NCI-H2196 (cell line): Measurements from ENCODE around the gene CLDN4.
"Not testable (repeated sequence)": the region's sequence is repeated elsewhere in the genome, so short reads cannot be mapped to it uniquely, and the experiment has no call there.

Experiments
- DNase-seq: peaks from one replicate; lab custom pipeline; 2025; ENCODE audit not compliant: unreplicated experiment; lab: John Stamatoyannopoulos, UW

CLDN4 gene

DNA sequence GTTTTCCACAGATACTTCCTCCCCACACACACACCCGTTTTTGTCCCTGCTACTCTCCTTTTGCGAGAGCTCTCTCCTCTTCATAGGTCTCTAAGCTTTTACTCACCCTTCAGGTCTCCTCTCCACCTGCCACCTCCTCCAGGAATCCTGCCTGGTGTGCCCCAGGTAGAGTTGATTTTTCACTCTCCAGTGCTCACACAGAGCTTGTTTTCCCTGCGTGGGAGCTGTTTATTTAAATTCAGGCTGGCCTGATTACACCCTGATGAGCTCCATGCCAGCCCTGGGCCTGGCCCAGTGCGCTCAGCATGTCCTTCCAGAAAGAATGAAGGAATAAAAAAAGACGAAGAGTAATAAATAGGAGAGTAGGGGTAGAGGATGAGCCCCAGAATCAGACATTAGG, 7.5 kb upstream of the CLDN4 start:
- no peak for DNase-seq

DNA sequence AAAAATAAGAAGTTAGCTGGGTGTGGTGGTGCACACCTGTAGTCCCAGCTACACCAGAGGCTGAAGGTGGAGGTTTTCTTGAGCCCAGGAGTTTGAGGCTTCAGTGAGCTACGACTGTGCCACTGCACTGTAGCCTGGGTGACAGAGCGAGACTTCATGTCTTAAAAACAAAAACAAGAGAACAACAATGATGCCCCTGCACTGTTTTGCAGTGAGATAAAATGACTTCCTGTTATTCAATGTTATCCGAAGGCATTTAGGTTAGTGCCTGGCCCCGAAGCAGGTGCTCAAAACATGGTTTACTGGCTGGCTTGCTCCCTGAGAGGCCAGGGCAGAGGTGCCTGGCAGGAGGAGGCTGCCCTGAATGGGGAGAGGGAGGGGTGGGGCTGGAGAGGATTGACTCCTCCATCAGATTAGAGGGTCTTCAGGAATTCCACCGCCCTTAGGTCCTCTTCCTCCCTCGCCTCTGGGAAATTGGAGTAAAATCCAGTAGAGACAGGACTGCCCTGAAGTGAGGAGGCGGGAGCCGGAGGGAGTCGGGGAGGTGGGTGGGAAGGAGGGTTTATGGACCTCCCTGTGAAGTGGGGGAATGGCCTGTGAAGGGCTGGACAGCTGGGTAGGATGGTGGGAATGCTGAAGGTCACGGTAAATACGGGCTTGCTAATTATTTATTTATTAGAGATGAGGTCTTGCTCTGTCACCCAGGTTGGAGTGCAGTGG, 6.8 kb upstream of the CLDN4 start:
- DNase-seq: no peak

DNA sequence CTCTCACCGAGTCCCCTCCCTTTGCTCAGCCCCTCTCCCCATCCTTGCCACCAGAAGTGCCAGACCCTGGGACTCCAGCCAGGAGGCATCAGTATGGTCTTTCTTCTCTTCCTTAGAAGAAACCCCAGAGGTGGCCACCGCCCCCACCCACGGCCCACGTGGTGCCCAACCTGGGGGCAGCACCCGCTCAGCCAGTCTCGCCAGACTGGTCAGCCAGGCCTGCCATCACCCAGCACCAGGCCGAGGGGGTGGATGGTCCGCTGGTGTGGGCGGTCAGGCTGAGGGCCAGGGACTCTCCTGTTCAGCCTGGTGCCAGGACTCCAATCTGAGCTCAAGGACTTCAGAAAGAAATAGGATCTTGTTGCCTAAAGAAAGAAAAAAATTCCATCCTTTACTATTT, 5.8 kb upstream of the CLDN4 start:
- DNase-seq: peak; percentile 42

DNA sequence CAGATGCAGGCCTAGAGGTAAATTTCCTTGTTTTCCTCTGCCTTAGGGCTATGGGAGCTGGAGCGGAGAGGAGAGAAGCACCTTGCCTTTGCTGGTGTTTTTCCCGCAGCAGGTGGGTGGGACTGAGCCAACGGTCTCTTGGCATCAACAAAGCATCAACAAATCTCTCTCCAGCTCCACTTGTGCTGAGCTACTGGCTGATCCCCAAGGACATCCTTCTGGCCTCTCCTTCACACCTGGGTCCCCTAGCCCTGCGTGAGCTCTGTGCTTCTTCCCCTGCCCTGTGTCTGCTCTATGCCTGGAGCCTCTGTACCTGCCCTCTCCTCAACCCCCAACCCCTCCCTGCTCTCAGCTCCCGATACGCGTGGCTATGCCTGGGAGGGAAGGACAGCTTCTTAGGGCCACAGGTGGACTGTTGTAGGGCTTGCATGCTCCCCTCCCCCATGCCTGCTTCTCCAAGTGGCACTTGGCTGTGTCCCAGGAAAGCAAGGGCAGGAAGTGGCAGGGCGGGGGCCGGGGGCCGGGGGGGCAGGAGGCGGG, 3.2 kb upstream of the CLDN4 start:
- DNase-seq: peak; percentile 99

DNA sequence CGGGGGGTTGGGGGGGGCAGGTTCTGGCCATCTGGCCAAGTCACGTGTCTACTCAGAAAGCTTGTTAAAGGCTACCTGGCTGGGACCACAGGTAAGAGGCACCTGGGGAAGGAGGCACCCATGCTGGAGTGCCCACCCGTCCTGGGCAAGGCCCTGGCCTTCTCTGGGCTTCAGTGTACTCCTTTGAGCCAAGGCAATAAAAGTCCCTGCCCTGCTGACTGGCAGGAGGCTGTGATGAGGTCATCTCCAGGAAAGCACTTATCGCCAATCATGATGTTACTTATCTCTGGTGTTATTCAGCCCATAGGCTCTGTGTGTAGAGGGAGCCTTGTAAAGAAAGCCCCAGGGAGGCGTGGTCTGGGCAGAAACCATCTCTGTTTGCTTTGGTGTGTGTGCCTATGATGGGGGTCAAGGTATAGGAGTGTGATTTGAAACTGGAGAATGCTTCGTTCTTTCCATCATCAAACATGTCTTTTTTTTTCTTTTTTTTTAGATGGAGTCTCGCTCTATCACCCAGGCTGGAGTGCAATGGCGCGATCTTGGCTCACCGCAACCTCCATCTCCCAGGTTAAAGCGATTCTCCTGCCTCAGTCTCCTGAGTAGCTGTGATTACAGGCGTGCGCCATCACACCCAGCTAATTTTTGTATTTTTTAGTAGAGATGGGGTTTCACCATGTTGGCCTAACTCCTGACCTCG, 2.5 kb upstream of the CLDN4 start:
- peak; percentile 99 for DNase-seq

DNA sequence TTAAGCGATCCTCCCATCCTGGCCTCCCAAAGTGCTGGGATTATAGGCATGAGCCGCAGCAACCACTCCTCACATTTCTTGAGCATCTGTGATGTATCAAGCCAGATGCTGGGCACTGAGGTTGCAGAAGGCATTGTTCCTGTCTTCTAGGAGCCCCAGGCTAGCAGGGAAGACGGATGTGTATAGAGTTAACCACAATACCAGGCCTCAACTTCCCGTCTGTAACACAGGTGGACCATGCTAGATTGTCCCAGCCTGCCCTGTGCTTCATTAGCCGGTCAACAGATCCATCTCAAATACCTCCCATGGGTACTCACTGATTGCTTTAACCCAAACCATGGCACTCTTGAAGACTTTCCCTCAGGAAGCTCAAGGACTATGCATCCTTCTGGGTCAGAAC, 1.8 kb upstream of the CLDN4 start:
- DNase-seq: no peak

DNA sequence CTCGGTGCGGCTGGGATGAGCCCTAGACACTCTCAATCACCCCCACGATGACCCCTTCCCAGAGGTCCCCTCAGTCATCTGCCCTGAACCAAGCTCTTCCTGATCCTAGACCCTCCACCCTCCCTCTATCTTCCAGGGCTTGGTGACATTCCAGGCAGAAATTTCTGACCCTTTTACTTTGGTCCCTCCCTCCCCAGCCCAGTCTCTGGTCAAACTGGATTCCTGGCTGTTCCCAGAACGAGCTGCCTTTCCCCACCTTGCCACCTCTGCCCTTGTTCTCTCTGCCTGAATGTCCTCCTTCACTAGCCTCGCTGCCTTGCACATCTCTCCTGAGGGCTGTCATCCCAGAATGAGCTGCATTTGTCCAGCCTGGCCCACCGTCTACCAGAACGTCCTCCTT, 1.3 kb upstream of the CLDN4 start:
- no peak for DNase-seq

DNA sequence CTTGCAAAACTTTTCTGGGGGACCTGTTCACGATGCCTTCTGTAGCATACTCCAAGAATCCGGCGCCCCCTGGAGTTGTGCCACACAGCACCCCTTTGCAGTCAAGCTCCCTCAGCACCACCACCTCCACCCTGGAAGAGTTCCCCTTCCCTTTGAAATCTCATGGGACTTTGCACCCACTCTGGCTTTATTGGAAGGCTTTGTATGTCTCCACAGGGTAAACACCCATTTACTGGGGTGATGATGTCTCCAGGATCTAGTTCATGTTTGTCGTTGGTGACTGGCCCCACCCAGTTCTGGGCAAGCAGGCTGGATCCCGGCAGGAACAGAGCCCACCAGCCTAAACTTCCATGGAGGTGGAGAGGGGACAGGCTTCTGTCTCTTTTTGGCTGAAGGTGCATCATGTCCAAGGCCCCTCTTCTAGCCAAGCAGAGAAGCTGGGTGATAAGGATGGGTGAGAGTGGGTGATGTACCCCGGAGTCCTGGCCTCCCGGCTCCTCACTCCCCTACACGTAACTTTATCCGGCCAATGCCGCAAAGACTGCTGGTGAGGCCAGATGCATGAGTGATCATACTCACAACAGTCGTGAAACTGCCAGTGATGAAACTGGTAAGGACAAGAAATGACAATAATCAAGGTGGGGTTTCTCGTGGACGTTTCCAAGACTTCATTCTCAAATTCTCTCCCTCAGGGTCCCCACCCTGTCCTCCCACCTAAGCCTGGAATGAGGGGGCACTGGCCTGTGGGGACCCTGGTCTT, 695 bp upstream of the CLDN4 start:
- no peak for DNase-seq

DNA sequence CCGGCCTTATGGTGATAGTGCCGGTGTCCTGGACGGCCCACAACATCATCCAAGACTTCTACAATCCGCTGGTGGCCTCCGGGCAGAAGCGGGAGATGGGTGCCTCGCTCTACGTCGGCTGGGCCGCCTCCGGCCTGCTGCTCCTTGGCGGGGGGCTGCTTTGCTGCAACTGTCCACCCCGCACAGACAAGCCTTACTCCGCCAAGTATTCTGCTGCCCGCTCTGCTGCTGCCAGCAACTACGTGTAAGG, 713 bp downstream of the CLDN4 start:
- DNase-seq: no peak

DNA sequence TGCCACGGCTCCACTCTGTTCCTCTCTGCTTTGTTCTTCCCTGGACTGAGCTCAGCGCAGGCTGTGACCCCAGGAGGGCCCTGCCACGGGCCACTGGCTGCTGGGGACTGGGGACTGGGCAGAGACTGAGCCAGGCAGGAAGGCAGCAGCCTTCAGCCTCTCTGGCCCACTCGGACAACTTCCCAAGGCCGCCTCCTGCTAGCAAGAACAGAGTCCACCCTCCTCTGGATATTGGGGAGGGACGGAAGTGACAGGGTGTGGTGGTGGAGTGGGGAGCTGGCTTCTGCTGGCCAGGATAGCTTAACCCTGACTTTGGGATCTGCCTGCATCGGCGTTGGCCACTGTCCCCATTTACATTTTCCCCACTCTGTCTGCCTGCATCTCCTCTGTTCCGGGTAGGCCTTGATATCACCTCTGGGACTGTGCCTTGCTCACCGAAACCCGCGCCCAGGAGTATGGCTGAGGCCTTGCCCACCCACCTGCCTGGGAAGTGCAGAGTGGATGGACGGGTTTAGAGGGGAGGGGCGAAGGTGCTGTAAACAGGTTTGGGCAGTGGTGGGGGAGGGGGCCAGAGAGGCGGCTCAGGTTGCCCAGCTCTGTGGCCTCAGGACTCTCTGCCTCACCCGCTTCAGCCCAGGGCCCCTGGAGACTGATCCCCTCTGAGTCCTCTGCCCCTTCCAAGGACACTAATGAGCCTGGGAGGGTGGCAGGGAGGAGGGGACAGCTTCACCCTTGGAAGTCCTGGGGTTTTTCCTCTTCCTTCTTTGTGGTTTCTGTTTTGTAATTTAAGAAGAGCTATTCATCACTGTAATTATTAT, 1.2 kb downstream of the CLDN4 start:
- peak; percentile 75 for DNase-seq

DNA sequence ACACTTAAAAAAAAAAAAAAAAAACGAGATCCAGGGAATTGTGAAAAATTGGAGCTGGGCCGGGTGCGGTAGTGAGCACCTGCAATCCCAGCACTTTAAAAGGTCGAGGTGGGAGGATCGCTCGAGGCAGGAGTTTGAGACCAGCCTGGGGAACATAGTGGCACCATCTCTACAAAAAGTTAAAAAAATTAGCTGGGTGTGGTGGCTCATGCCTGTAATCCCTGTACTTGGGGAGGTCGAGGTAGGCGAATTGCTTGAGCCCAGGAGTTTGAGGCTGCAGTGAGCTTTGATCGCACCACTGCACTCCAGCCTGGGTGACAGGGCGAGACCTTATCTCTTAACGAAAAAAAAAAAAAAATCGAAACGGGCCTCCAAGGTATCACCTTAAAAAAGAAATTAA, 2.0 kb downstream of the CLDN4 start:
- DNase-seq: no peak

DNA sequence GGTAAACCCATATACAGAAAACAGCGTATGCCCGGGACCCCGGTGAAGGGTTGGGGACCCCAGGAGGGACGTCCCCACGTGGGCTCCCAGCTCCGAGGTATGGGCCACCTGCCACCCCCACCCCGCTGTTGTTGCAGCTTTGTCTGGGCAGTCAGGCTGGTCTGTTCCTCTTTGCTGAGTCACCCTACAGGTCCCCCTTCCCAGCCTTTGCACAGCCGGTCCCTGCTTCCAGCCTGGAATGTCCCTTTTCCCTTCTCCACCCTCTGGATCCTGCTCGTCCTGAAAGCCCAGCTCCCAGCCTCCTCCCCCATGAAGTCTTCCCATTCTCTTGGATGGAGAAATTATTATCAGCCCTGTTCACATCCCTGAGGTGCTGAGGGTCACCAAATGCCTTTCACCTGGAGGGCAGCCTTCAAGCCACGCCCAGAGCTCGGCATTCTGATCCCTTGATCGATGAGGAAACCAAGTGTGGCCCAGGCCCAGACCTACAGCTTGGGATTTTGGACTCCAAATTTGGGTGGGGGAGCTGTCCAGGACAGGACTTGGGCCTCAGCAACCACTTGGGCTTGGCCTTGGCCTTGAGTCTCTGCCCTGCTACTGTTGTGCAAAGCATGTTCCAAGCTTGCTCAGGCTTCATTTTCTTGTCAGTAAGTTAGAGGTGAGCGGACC, 2.6 kb downstream of the CLDN4 start:
- DNase-seq: no peak

DNA sequence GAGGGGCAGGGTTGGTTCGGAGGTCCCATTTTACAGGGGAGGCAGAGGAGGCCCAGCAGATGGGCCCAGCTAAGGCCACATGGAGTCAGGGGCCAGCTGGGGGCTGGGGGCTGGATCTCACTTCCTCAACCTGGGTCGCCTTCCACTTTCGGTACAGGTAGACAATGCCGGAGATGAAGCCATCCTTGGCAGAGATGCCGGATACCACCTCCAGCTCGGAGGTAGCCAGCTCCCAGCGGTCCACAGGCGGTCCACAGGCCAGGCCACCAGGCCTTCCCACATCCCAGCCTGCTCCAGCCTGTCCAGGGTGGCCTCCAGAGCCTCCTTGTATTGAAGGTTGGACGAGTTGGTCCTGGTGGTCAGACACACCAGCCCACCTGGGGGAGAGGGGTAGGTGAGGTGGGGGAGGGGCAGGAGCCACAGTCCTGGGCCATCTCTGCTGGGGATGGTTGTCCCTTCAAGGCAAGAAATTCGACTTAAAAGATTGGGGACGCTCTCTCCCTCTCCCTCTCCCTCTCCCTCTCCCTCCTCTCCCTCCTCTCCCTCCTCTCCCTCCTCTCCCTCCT, 3.9 kb downstream of the CLDN4 start:
- DNase-seq: no peak

DNA sequence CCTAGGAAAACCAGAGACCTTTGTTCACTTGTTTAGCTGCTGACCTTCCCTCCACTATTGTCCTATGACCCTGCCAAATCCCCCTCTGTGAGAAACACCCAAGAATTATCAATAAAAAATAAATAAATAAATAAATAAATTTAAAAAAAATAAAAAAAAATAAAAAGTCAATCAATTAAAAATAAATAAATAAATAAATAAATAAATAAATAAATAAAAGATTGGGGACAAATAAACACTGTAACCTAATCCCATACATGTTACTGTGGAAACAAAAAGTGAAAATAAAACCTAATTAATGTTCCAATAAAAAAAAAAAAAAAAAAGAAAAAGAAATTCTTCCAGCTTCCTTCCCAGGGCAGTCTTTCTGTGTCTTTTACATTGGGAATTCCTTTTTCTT, 6.4 kb downstream of the CLDN4 start:
- DNase-seq: not testable (repeated sequence)

DNA sequence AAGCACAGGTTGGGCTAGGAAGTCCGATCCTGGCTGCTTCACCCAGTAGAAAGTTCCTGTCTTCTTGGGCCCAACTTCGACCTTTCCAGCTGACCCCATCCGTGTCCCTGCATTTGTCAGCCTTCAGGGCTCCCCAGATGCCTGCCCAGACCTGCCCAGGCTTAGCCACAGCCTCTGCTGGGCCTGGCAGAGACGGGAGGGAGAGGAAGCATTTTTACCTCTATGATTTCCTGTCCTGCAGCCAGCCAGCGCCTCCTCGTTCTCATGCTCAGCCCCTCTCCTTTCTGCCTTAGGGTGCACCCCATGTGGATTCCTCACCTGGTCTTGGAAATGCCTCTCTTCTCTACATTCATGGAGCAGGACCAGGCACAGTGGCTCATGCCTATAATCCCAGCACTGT, 7.8 kb downstream of the CLDN4 start:
- DNase-seq: no peak

DNA sequence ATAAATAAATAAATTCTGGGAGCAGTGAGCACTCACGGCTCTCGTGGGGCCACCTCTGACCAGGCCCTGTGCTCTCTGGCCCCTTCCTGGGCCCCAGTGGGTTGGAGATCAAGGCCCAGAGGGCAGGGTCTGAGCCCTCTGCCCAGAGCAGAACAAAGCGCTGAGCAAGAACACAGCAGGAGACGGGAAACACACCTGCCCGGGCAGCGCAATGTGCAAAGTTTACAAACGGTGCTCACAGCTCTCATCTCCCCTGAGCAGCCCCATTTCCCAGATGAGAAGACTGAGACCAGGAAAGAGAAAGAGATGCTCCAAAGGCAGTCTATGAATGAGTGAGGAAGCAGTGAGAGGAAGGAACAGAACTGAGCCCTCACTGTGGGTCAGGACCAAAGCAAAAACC, 8.5 kb downstream of the CLDN4 start:
- no peak for DNase-seq

DNA sequence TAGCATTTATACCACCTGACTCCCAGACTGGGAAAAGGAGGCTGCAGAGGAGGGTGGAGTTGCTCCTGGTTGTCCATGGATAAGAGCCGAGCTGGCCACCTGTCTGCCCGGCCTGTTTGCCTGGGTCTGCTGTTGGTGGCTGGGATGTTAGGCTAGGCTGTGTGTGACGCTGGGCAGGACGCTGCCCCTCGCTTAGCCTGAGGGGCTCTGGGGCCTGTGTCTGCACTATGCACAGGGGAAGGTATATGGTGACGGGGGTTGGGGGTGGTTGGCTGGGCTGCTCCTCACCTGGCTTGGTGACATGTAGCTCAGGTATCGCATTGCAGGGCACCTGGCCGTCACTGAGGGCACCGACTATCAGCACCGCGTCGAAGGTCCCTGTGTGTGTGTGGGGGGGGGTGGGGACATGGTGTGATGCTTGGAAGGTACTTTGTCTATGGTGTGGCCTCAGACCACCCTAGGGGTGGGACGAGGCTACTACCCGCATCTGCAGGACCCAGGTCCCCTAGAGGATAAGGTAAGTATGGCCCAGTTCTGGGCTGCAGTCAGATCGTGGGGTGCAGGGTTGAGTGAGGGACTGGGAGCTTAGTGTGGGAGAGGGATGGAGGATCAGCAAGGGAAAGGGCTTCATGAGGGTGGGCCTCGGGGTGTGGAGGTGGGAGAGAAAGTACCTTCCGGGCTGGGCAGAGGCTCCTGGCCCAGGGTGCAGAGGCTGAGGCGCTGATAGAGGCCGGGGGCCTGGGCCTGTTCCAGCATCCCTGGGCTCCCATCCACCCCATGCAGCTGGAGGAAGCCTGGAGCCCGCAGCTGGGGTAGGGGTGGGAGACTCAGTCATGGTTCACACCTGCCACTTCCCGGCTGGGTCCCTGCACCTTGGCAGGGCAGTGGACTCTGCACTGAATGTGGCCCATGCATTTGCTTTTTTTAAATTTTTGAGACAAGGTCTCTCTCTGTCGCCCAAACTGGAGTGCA, 9.2 kb downstream of the CLDN4 start:
- DNase-seq: no peak

DNA sequence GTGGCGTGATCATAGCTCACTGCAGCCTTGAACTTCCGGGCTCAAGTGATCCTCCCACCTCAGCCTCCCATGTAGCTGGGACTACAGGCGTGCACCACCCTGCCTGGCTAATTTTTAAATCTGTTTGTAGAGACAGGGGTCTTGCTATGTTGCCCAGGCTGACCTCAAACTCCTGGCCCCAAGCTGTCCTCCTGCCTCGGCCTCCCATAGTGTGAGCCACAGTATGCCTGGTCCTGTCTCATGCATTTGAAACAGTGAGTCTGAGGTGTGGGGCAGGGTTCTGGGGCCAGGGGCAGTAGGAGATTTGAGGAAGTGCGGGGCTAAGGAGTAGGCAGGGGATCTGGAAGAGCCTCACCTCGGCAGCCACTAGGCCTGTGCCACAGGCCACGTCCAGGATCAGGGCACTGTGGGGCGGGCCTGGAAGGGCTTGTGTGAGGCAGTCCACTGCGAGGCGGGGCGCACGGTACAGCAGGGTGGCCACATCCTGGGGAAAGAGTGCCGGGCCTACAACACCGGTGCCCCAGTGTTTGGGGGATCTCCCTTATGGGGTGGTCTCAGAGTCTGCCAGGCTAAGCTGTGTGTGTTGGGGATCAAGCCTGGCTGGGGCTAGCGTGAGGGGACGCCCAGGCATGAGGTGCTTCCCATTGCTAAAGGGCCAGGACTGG, 10.1 kb downstream of the CLDN4 start:
- no peak for DNase-seq

DNA sequence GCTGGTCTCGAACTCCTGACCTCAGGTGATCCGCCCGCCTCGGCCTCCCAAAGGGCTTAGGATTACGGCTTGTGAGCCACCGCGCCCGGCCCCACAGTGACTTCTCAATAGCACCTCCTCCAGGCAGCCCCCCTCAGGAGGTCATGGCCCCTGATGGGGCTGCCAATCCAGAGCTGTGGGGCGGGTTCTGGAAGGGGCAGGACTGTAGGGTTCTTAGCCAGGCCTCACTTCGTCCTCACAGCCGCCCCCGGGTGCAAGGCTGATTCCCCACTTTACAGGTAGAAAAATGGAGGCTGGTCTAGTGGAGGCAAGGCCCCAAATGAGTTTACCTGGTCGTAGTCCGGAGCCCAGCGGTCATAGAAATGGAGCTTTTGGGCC, 10.9 kb downstream of the CLDN4 start:
- DNase-seq: no peak
